ENCODE results near the gene SORCS3. TPM values are rescaled to one million over a fixed set of nuclear protein-coding genes. Genes with fewer than 3 reads are reported as not detected.

The SORCS3 gene
- polyA plus RNA-seq, 1 donor from 2014 or later: 9.8 TPM

- no peaks in the 10 kb centered on the region for H3K36me3 ChIP-seq (ENCODE audit: insufficient read depth, low read length)
Observed at GRCh38 chr10:104744052-104744451, 103.0 kb downstream of the SORCS3 start.

GRCh38 chr10:104750291-104750690 lies 109.2 kb downstream of the SORCS3 start:
- Histone ChIP-seq H4K20me1 (ENCODE audit: insufficient read depth) (no peaks in the 10 kb centered on the region), H2AFZ (ENCODE audit: low read depth, low read length) (no peak overlapping the region), H3K9me3 (ENCODE audit: low read length) (no peaks in the 10 kb centered on the region), H3K36me3 (ENCODE audit: insufficient read depth, low read length) (no peaks in the 10 kb centered on the region), H3K27ac (ENCODE audit: low read length) (no peak overlapping the region), H3K9me2 (ENCODE audit: insufficient read depth, low read length) (no peaks in the 10 kb centered on the region), H3K27me3 (ENCODE audit: insufficient read depth, low read depth, low read length) (no peaks in the 10 kb centered on the region), H3K79me2 (replicated peaks; ENCODE audit: insufficient read depth, low read length) (no peaks in the 10 kb centered on the region), H3K9ac (ENCODE audit: low read length) (no peak overlapping the region), H3K4me2 (ENCODE audit: low read length) (no peak overlapping the region), H3K4me3 (ENCODE audit: low read length) (no peak overlapping the region), H3F3A (ENCODE audit: insufficient read depth, low read length, poor library complexity, severe bottlenecking) (no peaks in the 10 kb centered on the region)
- TF ChIP-seq EP300 (conservative IDR thresholded peaks at IDR 0.05; ENCODE audit: poor library complexity, severe bottlenecking) (no peak), EZH2 (IDR thresholded peaks at IDR 0.05; ENCODE audit: borderline replicate concordance, insufficient read depth, low read length, poor library complexity, severe bottlenecking) (no peak), REST (IDR thresholded peaks at IDR 0.05; ENCODE audit: borderline replicate concordance) (no peak), MXI1 (conservative IDR thresholded peaks at IDR 0.05; ENCODE audit: poor library complexity, severe bottlenecking) (no peak), SMC3 (conservative IDR thresholded peaks at IDR 0.05; ENCODE audit: poor library complexity) (no peak), POLR2AphosphoS5 (IDR thresholded peaks at IDR 0.05) (no peak), TAF1 (IDR thresholded peaks at IDR 0.05; ENCODE audit: low read depth) (no peak)
- TF ChIP-seq, protein P1, sequence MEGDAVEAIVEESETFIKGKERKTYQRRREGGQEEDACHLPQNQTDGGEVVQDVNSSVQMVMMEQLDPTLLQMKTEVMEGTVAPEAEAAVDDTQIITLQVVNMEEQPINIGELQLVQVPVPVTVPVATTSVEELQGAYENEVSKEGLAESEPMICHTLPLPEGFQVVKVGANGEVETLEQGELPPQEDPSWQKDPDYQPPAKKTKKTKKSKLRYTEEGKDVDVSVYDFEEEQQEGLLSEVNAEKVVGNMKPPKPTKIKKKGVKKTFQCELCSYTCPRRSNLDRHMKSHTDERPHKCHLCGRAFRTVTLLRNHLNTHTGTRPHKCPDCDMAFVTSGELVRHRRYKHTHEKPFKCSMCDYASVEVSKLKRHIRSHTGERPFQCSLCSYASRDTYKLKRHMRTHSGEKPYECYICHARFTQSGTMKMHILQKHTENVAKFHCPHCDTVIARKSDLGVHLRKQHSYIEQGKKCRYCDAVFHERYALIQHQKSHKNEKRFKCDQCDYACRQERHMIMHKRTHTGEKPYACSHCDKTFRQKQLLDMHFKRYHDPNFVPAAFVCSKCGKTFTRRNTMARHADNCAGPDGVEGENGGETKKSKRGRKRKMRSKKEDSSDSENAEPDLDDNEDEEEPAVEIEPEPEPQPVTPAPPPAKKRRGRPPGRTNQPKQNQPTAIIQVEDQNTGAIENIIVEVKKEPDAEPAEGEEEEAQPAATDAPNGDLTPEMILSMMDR (IDR thresholded peaks at IDR 0.05; ENCODE audit: poor library complexity, severe bottlenecking): no peak

More at GRCh38 chr10:104744052-104744451, 103.0 kb downstream of the SORCS3 start:
- H3K79me2 ChIP-seq (replicated peaks; ENCODE audit: insufficient read depth, low read length): no peaks in the 10 kb centered on the region
- H3K9me2 ChIP-seq (ENCODE audit: insufficient read depth, low read length): no peaks in the 10 kb centered on the region
- H3F3A ChIP-seq (ENCODE audit: insufficient read depth, low read length, poor library complexity, severe bottlenecking): no peaks in the 10 kb centered on the region
- no peak overlapping the region for H3K4me2 ChIP-seq (ENCODE audit: low read length)
- H3K4me3 ChIP-seq (ENCODE audit: low read length): no peak overlapping the region
- no peaks in the 10 kb centered on the region for H4K20me1 ChIP-seq (ENCODE audit: insufficient read depth)
- TF ChIP-seq MXI1 (conservative IDR thresholded peaks at IDR 0.05; ENCODE audit: poor library complexity, severe bottlenecking) (no peak), POLR2AphosphoS5 (IDR thresholded peaks at IDR 0.05) (no peak), RAD21 (conservative IDR thresholded peaks at IDR 0.05) (no peak), EZH2 (IDR thresholded peaks at IDR 0.05; ENCODE audit: borderline replicate concordance, insufficient read depth, low read length, poor library complexity, severe bottlenecking) (no peak), TAF1 (IDR thresholded peaks at IDR 0.05; ENCODE audit: low read depth) (no peak), SMC3 (conservative IDR thresholded peaks at IDR 0.05; ENCODE audit: poor library complexity) (no peak), REST (IDR thresholded peaks at IDR 0.05; ENCODE audit: borderline replicate concordance) (no peak), EP300 (conservative IDR thresholded peaks at IDR 0.05; ENCODE audit: poor library complexity, severe bottlenecking) (no peak)
- TF ChIP-seq, protein P1 (IDR thresholded peaks at IDR 0.05; ENCODE audit: poor library complexity, severe bottlenecking): no peak
- H2AFZ ChIP-seq (ENCODE audit: low read depth, low read length): no peak overlapping the region
- H3K27me3 ChIP-seq (ENCODE audit: insufficient read depth, low read depth, low read length): no peaks in the 10 kb centered on the region
- no peak overlapping the region for H3K27ac ChIP-seq (ENCODE audit: low read length)
- no peak overlapping the region for H3K9ac ChIP-seq (ENCODE audit: low read length)
- H3K9me3 ChIP-seq (ENCODE audit: low read length): no peaks in the 10 kb centered on the region
